Measurements from ENCODE around the gene MAP4K2. TPM values are rescaled to one million over a fixed set of nuclear protein-coding genes. Genes with fewer than 3 reads are reported as not detected.

MAP4K2 gene
- polyA plus RNA-seq, 1 of the 3 experiments (the other 2 are of a cell fraction) = 20.0 TPM

DNA sequence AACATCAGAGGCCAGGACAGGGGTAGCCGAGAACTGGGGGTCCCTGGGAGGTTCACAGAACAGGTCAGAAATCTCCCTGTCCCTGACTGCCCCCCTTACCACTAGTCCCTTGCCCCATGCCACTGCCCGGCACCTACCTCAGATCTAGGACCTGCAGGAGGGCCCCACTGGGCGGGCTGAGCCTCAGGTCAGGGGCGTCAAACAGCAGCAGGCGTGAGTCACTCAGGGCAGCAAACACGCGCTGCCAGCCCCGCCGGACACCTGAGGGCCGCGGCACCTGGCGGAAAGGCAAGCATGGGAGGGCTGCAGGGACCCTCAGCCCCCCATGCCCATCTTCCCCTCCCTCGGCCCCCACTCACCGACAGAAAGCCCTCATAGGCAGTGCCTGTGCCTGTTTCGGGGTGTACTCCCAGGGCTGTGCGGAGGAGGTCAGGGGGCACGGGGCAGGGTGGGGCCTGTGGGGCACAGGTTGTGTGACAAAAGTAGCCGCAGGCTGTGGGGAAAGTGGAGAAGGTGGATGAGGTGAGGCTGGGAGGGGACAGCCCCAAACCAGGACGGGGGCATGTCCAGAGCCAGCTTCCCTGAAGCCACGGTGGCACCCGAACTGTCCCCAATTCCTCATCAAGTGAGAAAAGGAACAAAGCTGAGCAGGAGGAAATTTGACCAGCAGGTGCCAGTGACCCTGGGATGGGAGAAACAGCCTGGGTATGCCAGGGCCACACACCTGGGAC lies 29.6 kb upstream of the MAP4K2 start:
- CTCF ChIA-PET = no interaction called here
- 91% methylated on average over 15 of the region's 21 CpGs for WGBS (ENCODE audit: low lambda C conversion rate)
- Histone ChIP-seq H3K79me2 (ENCODE audit: insufficient read depth) (no peaks in the 10 kb centered on the region), H3K4me2 (no peak overlapping the region), H3K4me3 (ENCODE audit: low read depth in 2 of 2, low read length in 1 of 2) (no peak overlapping the region), H3K36me3 (replicated peaks in 1 of 2; ENCODE audit: control insufficient read depth in 1 of 2, insufficient read depth in 2 of 2, low read length in 1 of 2) (no peaks in the 10 kb centered on the region), H2AFZ (ENCODE audit: low read depth) (no peak overlapping the region), H3K9me2 (no peaks in the 10 kb centered on the region), H4K20me1 (ENCODE audit: insufficient read depth) (no peaks in the 10 kb centered on the region), H3K27me3 (ENCODE audit: insufficient read depth) (no peaks in the 10 kb centered on the region), H3K27ac (ENCODE audit: low read depth in 2 of 2, low read length in 1 of 2) (no peak overlapping the region), H3K9ac (no peak overlapping the region), H3F3A (replicated peaks; ENCODE audit: insufficient read depth) (no peaks in the 10 kb centered on the region), H3K4me1 (ENCODE audit: control insufficient read depth in 1 of 2, insufficient read depth in 2 of 2, low read depth in 1 of 2, low read length in 1 of 2) (peaks cover 0 to 5% of the 10 kb centered on the region in 2 experiments; a peak in 1 of 4 replicates), H3K9me3 (no peaks in the 10 kb centered on the region)
- no peak for TF ChIP-seq PBX3 (IDR thresholded peaks at IDR 0.05)
- TF ChIP-seq POLR2AphosphoS5 (IDR thresholded peaks at IDR 0.05; ENCODE audit: low read depth, low read length) = no peak
- no peak for TF ChIP-seq SIN3A (IDR thresholded peaks at IDR 0.05; ENCODE audit: borderline replicate concordance, low read depth, low read length)
- no peak for TF ChIP-seq MXI1 (IDR thresholded peaks at IDR 0.05; ENCODE audit: low read depth, low read length)
- no peak for TF ChIP-seq TAF1 (IDR thresholded peaks at IDR 0.05; ENCODE audit: borderline replicate concordance, low read depth, low read length)
- TF ChIP-seq GATA2 (CRISPR knock-in tag; IDR thresholded peaks at IDR 0.05) = no peak
- no peak for TF ChIP-seq MEF2A (IDR thresholded peaks at IDR 0.05; ENCODE audit: borderline replicate concordance, low read depth)
- no peak for TF ChIP-seq REST (IDR thresholded peaks at IDR 0.05; ENCODE audit: low read depth, low read length)
- TF ChIP-seq TCF12 (IDR thresholded peaks at IDR 0.05) = no peak
- TF ChIP-seq, protein P1, sequence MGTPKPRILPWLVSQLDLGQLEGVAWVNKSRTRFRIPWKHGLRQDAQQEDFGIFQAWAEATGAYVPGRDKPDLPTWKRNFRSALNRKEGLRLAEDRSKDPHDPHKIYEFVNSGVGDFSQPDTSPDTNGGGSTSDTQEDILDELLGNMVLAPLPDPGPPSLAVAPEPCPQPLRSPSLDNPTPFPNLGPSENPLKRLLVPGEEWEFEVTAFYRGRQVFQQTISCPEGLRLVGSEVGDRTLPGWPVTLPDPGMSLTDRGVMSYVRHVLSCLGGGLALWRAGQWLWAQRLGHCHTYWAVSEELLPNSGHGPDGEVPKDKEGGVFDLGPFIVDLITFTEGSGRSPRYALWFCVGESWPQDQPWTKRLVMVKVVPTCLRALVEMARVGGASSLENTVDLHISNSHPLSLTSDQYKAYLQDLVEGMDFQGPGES (IDR thresholded peaks at IDR 0.05; ENCODE audit: low read depth, low read length) = no peak
- TF ChIP-seq NFIC (IDR thresholded peaks at IDR 0.05; ENCODE audit: borderline replicate concordance) = no peak
- TF ChIP-seq MAX (IDR thresholded peaks at IDR 0.05; ENCODE audit: low read depth) = no peak
- TF ChIP-seq JUND (IDR thresholded peaks at IDR 0.05) = no peak
- no peak for TF ChIP-seq RXRA (IDR thresholded peaks at IDR 0.05; ENCODE audit: borderline replicate concordance, low read depth)
- no peak for TF ChIP-seq ELF1 (IDR thresholded peaks at IDR 0.05)
- TF ChIP-seq EZH2phosphoT487 (IDR thresholded peaks at IDR 0.05; ENCODE audit: borderline replicate concordance, low read depth) = no peak
- no peak for TF ChIP-seq TEAD4 (IDR thresholded peaks at IDR 0.05; ENCODE audit: borderline replicate concordance, insufficient read depth)
- POLR2A ChIA-PET = no interaction called here
- no peak for DNase-seq
